Large intestine (tissue), 3 donors: ENCODE data around the gene HCFC1R1. TPM values are rescaled to one million over a fixed set of nuclear protein-coding genes. Genes with fewer than 3 reads are reported as not detected.

Experiments
- DNase-seq, 2 donors: peaks; one replicate each; pipeline versions ENCODE4 v3.0.0 to v3.0.0-alpha.2; 2013
- H3K27ac ChIP-seq: one replicate; pipeline ENCODE4 v1.5.1; 2013; ENCODE audit warnings: low read length
- H3K27me3 ChIP-seq: 2 replicates; pipeline ENCODE4 v1.6.1; 2013; ENCODE audit warnings: low read length; ENCODE audit not compliant: control insufficient read depth, insufficient read depth
- H3K36me3 ChIP-seq: 2 replicates; pipeline ENCODE4 v1.6.1; 2013; ENCODE audit warnings: low read length; ENCODE audit not compliant: control insufficient read depth, insufficient read depth
- H3K4me1 ChIP-seq: one replicate; pipeline ENCODE4 v1.6.1; 2013; ENCODE audit warnings: low read length; ENCODE audit not compliant: control insufficient read depth, insufficient read depth
- H3K4me3 ChIP-seq: one replicate; pipeline ENCODE4 v1.5.1; 2013; ENCODE audit warnings: low read length
- H3K9me3 ChIP-seq: one replicate; pipeline ENCODE4 v1.6.1; 2013; ENCODE audit warnings: mild to moderate bottlenecking, low read depth, low read length, moderate library complexity; ENCODE audit not compliant: control insufficient read depth
- WGBS: methylation state at CpG from one replicate; pipeline ENCODE4 v1.1.5; 2013; ENCODE audit warnings: low lambda C conversion rate; ENCODE audit not compliant: insufficient coverage; 5-methylcytosine and 5-hydroxymethylcytosine counted together
- polyA plus RNA-seq: library from polyadenylated mRNA; unstranded; fragments of 120-200 nt; gene quantifications from one replicate; pipeline ENCODE4 v1.2.1, GENCODE V29; 2013

HCFC1R1 gene
- polyA plus RNA-seq, 1 donor, result 57.8 TPM

GRCh38 chr16:3019594-3020246 lies 4.0 kb downstream of the HCFC1R1 start:
- no peak for DNase-seq
- 60% methylated on average over 1 of the region's 40 CpGs for WGBS
- Histone ChIP-seq H3K36me3 (peaks cover 2% of the 10 kb centered on the region), H3K4me1 (peaks cover 49% of the 10 kb centered on the region), H3K9me3 (no peaks in the 10 kb centered on the region), H3K27me3 (peaks cover 15% of the 10 kb centered on the region), H3K4me3 (peak overlapping the region; percentile 64), H3K27ac (no peak overlapping the region)

DNA sequence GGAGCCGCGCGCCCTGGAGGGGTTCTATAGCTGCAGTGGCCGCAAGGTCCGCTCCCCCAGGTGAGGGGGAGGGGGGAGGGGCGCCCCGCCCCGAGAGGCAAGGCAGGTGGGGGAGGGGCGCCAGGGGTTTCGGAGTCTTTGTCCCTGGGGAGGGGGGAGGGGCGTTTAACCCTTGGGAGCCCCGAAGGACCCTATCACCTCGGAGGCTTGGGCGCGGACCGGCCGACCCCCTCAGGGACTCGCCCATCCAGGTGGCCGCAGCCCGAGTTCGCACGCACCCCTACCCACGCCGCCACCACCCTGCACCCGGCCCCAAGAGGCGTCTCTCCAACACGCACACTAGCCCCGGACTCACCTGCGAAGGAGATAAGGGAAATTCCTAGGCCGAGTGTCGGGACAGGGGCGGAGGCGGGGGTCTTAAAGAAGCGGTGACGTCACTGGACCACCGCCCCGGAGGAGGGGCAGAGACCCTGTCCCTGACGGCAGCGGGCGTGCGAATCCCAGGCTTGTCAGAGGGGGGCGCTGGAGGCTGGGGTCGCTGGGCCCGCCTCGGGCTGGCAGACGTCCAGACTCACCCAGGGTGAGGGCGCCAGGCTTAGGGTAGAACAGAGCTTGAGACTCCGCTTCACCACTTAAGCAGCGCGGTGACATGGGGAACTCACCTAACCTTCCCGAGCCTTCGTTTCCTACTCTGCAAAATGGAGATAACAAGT lies 5.8 kb downstream of the HCFC1R1 start, which contains the start of gene CLDN6:
CLDN6 (minus strand) TSS at position 390 of the 713 bp plus-strand sequence. CDS start 2,162 bp downstream, outside the sequence.
- Histone ChIP-seq H3K36me3 (peaks cover 2% of the 10 kb centered on the region), H3K4me1 (peaks cover 60% of the 10 kb centered on the region), H3K9me3 (no peaks in the 10 kb centered on the region), H3K27ac (peak within 1 kb of the TSS; percentile 83), H3K27me3 (peaks cover 24% of the 10 kb centered on the region), H3K4me3 (peak within 1 kb of the TSS; percentile 59)
- DNase-seq, result peak; percentile 63 to 74
- no CpG with 5 or more reads among the region's 52 CpGs for WGBS

GRCh38 chr16:3017344-3017743 lies 6.4 kb downstream of the HCFC1R1 start:
- Histone ChIP-seq H3K27ac (peak overlapping the region; percentile 83), H3K27me3 (peaks cover 30% of the 10 kb centered on the region), H3K4me1 (peaks cover 59% of the 10 kb centered on the region), H3K36me3 (no peaks in the 10 kb centered on the region), H3K9me3 (no peaks in the 10 kb centered on the region), H3K4me3 (peak overlapping the region; percentile 59)
- peak in 1 of 2 donors; percentile 51 for DNase-seq
- no CpG with 5 or more reads among the region's 20 CpGs for WGBS

DNA sequence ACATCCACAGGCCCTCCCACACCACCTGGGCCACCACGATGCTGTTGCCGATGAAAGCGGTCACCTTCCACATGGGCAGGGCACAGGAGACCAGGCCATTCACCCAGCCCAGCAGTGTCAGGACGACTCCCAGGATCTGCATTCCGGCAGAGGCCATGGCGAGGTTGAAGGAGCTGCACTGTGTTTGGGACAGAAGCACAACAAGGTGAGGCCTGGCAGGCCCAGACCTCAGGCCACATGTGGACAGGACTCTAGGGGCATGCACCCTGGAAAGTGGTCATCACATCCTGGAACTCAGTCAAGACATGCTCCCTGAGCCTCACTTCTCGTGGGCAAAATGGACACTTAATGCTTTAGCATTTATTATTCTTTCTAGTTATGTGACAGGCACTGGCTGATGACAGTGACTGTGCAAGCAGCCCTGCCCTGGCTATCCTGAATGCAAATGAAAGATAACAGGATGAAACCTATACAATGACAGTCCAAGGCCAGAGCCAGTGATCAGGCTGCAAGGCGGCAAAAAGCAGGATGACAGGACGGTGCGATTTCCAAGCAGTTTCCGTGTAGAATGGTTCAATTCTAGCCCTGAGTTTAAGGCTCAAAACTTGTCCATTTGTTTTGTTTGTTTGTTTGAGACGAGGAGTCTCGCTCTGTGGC lies 7.7 kb downstream of the HCFC1R1 start:
- Histone ChIP-seq H3K27ac (no peak overlapping the region), H3K27me3 (peaks cover 38% of the 10 kb centered on the region), H3K4me1 (peaks cover 57% of the 10 kb centered on the region), H3K36me3 (no peaks in the 10 kb centered on the region), H3K9me3 (no peaks in the 10 kb centered on the region), H3K4me3 (no peak overlapping the region)
- no peak for DNase-seq
- WGBS, result no CpG with 5 or more reads among the region's 13 CpGs

GRCh38 chr16:3014971-3015370 lies 8.8 kb downstream of the HCFC1R1 start:
- Histone ChIP-seq H3K9me3 (no peaks in the 10 kb centered on the region), H3K36me3 (no peaks in the 10 kb centered on the region), H3K27me3 (peaks cover 38% of the 10 kb centered on the region), H3K27ac (no peak overlapping the region), H3K4me3 (no peak overlapping the region), H3K4me1 (peaks cover 67% of the 10 kb centered on the region)
- DNase-seq, result no peak
- WGBS, result no CpG with 5 or more reads among the region's 6 CpGs

DNA sequence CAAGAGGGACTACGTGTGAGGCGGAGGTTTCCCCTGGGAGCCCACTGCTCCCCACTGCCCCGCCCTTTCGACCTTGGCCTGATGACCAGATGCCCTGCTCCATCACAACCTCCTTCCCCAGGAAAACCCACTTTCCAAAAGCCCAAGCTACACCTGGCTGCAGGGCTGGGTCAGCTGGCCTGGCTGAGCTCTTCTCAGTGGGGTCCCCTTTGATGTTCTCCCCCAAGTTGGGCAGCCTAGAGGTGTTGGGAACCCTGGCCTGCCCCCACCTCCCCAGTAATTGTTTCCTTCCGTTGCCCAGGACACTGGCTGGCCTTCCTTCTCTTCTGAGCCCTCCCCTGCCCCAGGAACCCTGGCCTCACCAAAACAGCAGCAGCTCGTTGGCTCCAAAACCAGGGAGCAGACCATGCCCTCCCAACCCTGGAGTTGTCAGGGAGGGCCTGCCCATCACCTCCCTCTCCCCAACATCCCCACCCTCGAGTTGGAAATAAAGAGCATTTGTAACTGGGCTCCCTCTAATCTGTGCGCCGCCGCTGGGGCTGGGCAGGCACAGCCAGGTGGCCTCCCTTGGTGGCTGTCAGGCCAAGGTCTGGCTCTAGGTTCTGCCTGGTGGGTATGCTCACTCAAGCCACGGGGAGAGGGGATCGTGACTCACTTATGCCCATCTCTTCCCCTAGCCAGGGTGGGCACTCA lies 9.6 kb downstream of the HCFC1R1 start:
- no peak overlapping the region for H3K4me3 ChIP-seq
- H3K4me1 ChIP-seq, result peaks cover 67% of the 10 kb centered on the region
- DNase-seq, result peak in 1 of 2 donors; percentile 29
- no peaks in the 10 kb centered on the region for H3K36me3 ChIP-seq
- H3K27me3 ChIP-seq, result peaks cover 40% of the 10 kb centered on the region
- no peak overlapping the region for H3K27ac ChIP-seq
- no CpG with 5 or more reads among the region's 12 CpGs for WGBS
- H3K9me3 ChIP-seq, result no peaks in the 10 kb centered on the region

DNA sequence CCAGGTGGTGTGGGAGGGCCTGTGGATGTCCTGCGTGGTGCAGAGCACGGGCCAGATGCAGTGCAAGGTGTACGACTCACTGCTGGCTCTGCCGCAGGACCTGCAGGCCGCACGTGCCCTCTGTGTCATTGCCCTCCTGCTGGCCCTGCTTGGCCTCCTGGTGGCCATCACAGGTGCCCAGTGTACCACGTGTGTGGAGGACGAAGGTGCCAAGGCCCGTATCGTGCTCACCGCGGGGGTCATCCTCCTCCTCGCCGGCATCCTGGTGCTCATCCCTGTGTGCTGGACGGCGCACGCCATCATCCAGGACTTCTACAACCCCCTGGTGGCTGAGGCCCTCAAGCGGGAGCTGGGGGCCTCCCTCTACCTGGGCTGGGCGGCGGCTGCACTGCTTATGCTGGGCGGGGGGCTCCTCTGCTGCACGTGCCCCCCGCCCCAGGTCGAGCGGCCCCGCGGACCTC lies 10.2 kb downstream of the HCFC1R1 start:
- peaks cover 41% of the 10 kb centered on the region for H3K27me3 ChIP-seq
- H3K27ac ChIP-seq, result no peak overlapping the region
- DNase-seq, result no peak
- peaks cover 67% of the 10 kb centered on the region for H3K4me1 ChIP-seq
- no peak overlapping the region for H3K4me3 ChIP-seq
- H3K9me3 ChIP-seq, result no peaks in the 10 kb centered on the region
- H3K36me3 ChIP-seq, result no peaks in the 10 kb centered on the region
- no CpG with 5 or more reads among the region's 27 CpGs for WGBS

DNA sequence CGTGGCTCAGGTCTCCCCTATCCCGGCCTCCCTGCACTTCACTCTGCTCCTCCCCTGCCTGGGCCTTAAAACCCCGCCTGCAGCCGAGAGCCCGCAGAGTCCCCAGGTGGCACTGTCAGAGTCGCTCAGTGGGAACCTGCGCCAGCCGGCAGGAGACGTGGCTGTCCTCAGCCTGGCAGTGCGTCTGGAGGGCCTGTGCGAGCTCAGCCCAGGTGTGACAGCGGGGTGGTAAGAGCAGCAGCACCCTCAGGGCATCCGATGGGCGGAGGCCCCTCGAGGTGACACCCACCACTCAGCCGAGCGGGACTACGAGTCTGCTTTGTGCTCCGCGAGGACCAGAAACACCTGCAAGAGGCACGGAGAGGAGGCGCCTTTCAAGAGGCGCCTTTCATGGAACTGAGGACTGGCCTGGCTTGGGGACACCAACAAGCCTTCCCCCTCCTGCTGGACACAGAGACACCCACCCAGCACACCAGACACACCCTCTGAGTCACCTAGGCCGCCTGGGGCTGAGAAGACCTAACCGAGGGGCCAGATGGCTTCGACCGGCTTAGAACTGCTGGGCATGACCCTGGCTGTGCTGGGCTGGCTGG lies 10.8 kb downstream of the HCFC1R1 start, which contains the start of gene CLDN9:
CLDN9 (plus strand) TSS at position 96 of the 593 bp plus-strand sequence; CDS start at position 536, 440 bp downstream.
- Histone ChIP-seq H3K9me3 (no peaks in the 10 kb centered on the region), H3K4me3 (no peak within 1 kb of the TSS), H3K27me3 (peaks cover 41% of the 10 kb centered on the region), H3K27ac (no peak within 1 kb of the TSS), H3K4me1 (peaks cover 68% of the 10 kb centered on the region), H3K36me3 (no peaks in the 10 kb centered on the region)
- WGBS, result no CpG with 5 or more reads among the region's 27 CpGs
- DNase-seq, result peak; percentile 60 to 80

DNA sequence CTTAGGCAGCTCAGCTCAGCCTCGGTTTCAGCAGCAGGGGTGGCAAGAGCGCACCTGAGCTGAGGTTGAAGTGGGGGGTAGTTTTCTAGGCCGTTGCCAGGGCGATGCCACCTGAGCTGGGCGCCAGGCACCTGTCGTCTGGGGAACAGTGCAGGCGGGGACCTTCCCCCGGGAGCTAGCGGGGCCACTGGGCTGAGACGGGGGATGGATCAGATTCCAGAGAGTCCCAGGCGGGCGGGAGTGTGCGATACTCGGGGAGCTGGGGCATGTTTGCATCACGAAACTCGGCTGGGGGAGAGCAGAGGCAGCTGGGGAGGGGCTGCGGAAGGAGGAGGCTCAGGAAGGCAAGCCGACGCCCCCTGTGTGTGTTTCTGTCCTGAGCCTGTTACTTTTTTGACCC lies 11.5 kb downstream of the HCFC1R1 start:
- no peak overlapping the region for H3K27ac ChIP-seq
- H3K4me3 ChIP-seq, result no peak overlapping the region
- peaks cover 37% of the 10 kb centered on the region for H3K27me3 ChIP-seq
- peaks cover 65% of the 10 kb centered on the region for H3K4me1 ChIP-seq
- no peaks in the 10 kb centered on the region for H3K9me3 ChIP-seq
- peak in 1 of 2 donors; percentile 59 for DNase-seq
- H3K36me3 ChIP-seq, result no peaks in the 10 kb centered on the region
- WGBS, result no CpG with 5 or more reads among the region's 19 CpGs
